ENCODE measurements around the gene WNT7B. TPM values are rescaled to one million over a fixed set of nuclear protein-coding genes. Genes with fewer than 3 reads are reported as not detected.

Gene WNT7B
- total and polyA plus RNA-seq, 8 donors, result 0.16 to 1.3 (median 0.71) TPM

- no peak overlapping the region for H3K27ac ChIP-seq
- no peaks in the 10 kb centered on the region for H3K4me1 ChIP-seq
- no peak for TF ChIP-seq CTCF (IDR thresholded peaks at IDR 0.05)
- DNase-seq, result no peak
- H3K36me3 ChIP-seq, result no peaks in the 10 kb centered on the region
- no peaks in the 10 kb centered on the region for H3K9me3 ChIP-seq
- 64 to 76% methylated on average over 18 of the region's 18 CpGs for WGBS, 2 donors
- FAIRE-seq, result no peak
- no peaks in the 10 kb centered on the region for H3K27me3 ChIP-seq
- intact Hi-C loops (cut with DNase I), result no loop called here
- no peak for ATAC-seq
- H3K4me3 ChIP-seq, result no peak overlapping the region
These were observed 23.8 kb downstream of the WNT7B start for GRCh38 chr22:45953178-45953577.

- ATAC-seq (no peak), DNase-seq (no peak), FAIRE-seq (no peak)
- Histone ChIP-seq H3K36me3 (no peaks in the 10 kb centered on the region), H3K27me3 (no peaks in the 10 kb centered on the region), H3K4me1 (no peaks in the 10 kb centered on the region), H3K9me3 (no peaks in the 10 kb centered on the region), H3K4me3 (no peak overlapping the region), H3K27ac (no peak overlapping the region)
- no peak for TF ChIP-seq CTCF (IDR thresholded peaks at IDR 0.05)
- WGBS, 2 donors, result 74 to 83% methylated on average over 11 to 12 of the region's 12 CpGs
- intact Hi-C loops (cut with DNase I), result no loop called here
These were observed 24.4 kb downstream of the WNT7B start for GRCh38 chr22:45952553-45952952.

- DNase-seq, result no peak
These were observed 24.8 kb downstream of the WNT7B start for GRCh38 chr22:45952151-45952550.

GRCh38 chr22:45949891-45950290 lies 27.1 kb downstream of the WNT7B start:
- FAIRE-seq (no peak), ATAC-seq (no peak), DNase-seq (no peak)
- Histone ChIP-seq H3K4me3 (no peak overlapping the region), H3K4me1 (no peaks in the 10 kb centered on the region), H3K9me3 (no peaks in the 10 kb centered on the region), H3K36me3 (no peaks in the 10 kb centered on the region), H3K27me3 (no peaks in the 10 kb centered on the region), H3K27ac (no peak overlapping the region)
- 86 to 88% methylated on average over 23 of the region's 23 CpGs for WGBS, 2 donors
- intact Hi-C loops (cut with DNase I), result no loop called here
- no peak for TF ChIP-seq CTCF (IDR thresholded peaks at IDR 0.05)

More at GRCh38 chr22:45952151-45952550, 24.8 kb downstream of the WNT7B start:
- Histone ChIP-seq H3K4me3 (no peak overlapping the region), H3K4me1 (no peaks in the 10 kb centered on the region), H3K27me3 (no peaks in the 10 kb centered on the region), H3K36me3 (no peaks in the 10 kb centered on the region), H3K9me3 (no peaks in the 10 kb centered on the region), H3K27ac (no peak overlapping the region)
- no peak for TF ChIP-seq CTCF (IDR thresholded peaks at IDR 0.05)
- intact Hi-C loops (cut with DNase I), result no loop called here
- ATAC-seq, result no peak
- no peak for FAIRE-seq
- 64 to 71% methylated on average over 15 of the region's 15 CpGs for WGBS, 2 donors

GRCh38 chr22:45949258-45949870 lies 27.6 kb downstream of the WNT7B start:
- Histone ChIP-seq H3K4me1 (no peaks in the 10 kb centered on the region), H3K36me3 (no peaks in the 10 kb centered on the region), H3K9me3 (no peaks in the 10 kb centered on the region), H3K4me3 (no peak overlapping the region), H3K27ac (no peak overlapping the region), H3K27me3 (no peaks in the 10 kb centered on the region)
- WGBS, 2 donors, result 82 to 91% methylated on average over 21 to 22 of the region's 22 CpGs
- FAIRE-seq, result no peak
- intact Hi-C loops (cut with DNase I), result no loop called here
- DNase-seq, result no peak
- no peak for TF ChIP-seq CTCF (IDR thresholded peaks at IDR 0.05)
- no peak for ATAC-seq

Data from pancreas (tissue), 10 donors.